Urinary bladder (tissue), 4 donors: ENCODE data around the gene KCNJ18. TPM values are rescaled to one million over a fixed set of nuclear protein-coding genes. Genes with fewer than 3 reads are reported as not detected.
"Not testable (repeated sequence)": the region's sequence is repeated elsewhere in the genome, so short reads cannot be mapped to it uniquely, and the experiment has no call there.

Source experiments
- DNase-seq: peaks from one replicate; pipeline ENCODE4 v3.0.0-alpha.2; 2015; ENCODE audit errors: extremely low spot score
- H3K27ac ChIP-seq: one replicate; pipeline ENCODE4 v1.5.1; 2013; ENCODE audit warnings: low read depth, mild to moderate bottlenecking, moderate library complexity
- H3K36me3 ChIP-seq: one replicate; pipeline ENCODE4 v1.6.1; 2013; ENCODE audit warnings: mild to moderate bottlenecking, moderate library complexity; ENCODE audit not compliant: insufficient read depth
- H3K4me1 ChIP-seq: one replicate; pipeline ENCODE4 v1.6.1; 2013; ENCODE audit warnings: mild to moderate bottlenecking, moderate library complexity; ENCODE audit not compliant: insufficient read depth
- H3K4me3 ChIP-seq: one replicate; pipeline ENCODE4 v1.5.1; 2013; ENCODE audit warnings: low read depth, low read length
- WGBS: extraction: QIAGEN DNeasy Blood & Tissue Kit; methylation state at CpG from one replicate; pipeline ENCODE4 v1.1.7; 2013; 5-methylcytosine and 5-hydroxymethylcytosine counted together
- polyA plus RNA-seq: library from polyadenylated mRNA; stranded (reverse); fragments of 200-250 nt; gene quantifications from one replicate; pipeline ENCODE4 v1.2.3, GENCODE V29; 2013
- total RNA-seq: library from RNA; depleted of rRNA; stranded (reverse); fragments of >200 nt; gene quantifications from one replicate; pipeline ENCODE4 v1.2.3, GENCODE V29; 2014
- donor health status: healthy with polysubstance abuse.
- donor health status: healthy.

KCNJ18 gene
- total and polyA plus RNA-seq, 2 donors = not detected

DNA sequence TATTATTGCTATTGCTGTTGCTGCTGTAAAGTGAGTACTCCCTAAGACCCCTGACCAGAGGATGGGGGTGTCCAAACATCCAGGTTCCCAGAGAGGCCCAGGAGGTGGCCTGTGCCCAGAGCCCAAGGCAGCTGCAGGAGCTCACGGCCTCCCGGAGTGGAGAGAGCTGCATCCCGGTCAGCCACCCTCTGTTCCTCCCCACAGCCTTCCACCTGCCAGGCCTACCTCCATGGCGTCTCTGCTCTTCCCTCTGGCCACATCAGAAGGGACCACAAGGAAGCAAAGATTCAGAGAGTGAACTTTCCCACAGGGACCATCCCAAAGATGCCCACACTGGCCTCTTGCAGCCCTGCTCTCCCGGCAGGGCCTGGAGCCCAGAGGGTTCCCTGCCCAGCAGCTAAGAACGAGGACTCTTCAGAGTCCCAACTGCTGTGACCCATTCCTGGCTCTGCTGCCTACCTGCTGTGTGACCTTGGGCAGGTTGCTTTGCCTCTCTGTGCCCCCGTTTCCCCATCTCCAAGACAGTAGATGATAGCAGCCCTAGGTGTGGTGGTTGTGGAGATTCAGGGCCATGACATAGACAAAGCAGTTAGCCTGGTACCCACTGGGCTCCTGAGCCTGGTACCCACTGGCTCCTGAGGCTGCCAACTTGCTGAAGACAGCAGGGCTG, 53.2 kb downstream of the KCNJ18 start:
- H3K4me1 ChIP-seq, DNase-seq, H3K4me3 ChIP-seq, H3K36me3 ChIP-seq, H3K27ac ChIP-seq: not testable (repeated sequence)
- 65% methylated on average over 7 of the region's 7 CpGs for WGBS

GRCh38 chr17:21746415-21746814, 54.1 kb downstream of the KCNJ18 start:
- not testable (repeated sequence) for H3K4me1 ChIP-seq, H3K27ac ChIP-seq, DNase-seq, H3K4me3 ChIP-seq, H3K36me3 ChIP-seq
- 82% methylated on average over 3 of the region's 3 CpGs for WGBS

GRCh38 chr17:21747195-21747915, 55.0 kb downstream of the KCNJ18 start:
- 81% methylated on average over 8 of the region's 8 CpGs for WGBS
- H3K27ac ChIP-seq, H3K36me3 ChIP-seq: not testable (repeated sequence)

DNA sequence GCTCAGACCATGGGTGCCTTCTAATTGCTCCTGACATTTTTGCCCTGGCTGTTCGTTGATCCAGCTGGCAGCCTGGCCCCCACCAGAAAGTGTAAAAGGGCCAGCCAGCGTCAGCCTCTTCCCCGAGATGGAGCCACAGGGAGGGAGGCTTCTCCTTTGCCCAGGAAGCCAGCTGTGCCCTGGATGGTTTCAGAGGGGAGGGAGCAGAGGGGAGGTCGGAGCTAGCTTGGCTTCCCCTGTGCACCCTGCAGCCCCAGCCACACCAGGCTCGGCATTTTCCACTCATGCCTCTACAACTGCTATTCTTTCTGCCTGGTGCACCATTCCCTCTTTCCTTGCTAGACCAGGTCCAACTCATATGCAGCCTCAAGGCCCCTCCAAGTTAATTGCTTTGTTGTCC, 56.4 kb downstream of the KCNJ18 start:
- H3K4me1 ChIP-seq, H3K27ac ChIP-seq, H3K36me3 ChIP-seq, H3K4me3 ChIP-seq, DNase-seq: not testable (repeated sequence)
- 60% methylated on average over 5 of the region's 5 CpGs for WGBS

More at GRCh38 chr17:21747195-21747915, 55.0 kb downstream of the KCNJ18 start:
- H3K4me1 ChIP-seq, DNase-seq, H3K4me3 ChIP-seq: not testable (repeated sequence)

DNA sequence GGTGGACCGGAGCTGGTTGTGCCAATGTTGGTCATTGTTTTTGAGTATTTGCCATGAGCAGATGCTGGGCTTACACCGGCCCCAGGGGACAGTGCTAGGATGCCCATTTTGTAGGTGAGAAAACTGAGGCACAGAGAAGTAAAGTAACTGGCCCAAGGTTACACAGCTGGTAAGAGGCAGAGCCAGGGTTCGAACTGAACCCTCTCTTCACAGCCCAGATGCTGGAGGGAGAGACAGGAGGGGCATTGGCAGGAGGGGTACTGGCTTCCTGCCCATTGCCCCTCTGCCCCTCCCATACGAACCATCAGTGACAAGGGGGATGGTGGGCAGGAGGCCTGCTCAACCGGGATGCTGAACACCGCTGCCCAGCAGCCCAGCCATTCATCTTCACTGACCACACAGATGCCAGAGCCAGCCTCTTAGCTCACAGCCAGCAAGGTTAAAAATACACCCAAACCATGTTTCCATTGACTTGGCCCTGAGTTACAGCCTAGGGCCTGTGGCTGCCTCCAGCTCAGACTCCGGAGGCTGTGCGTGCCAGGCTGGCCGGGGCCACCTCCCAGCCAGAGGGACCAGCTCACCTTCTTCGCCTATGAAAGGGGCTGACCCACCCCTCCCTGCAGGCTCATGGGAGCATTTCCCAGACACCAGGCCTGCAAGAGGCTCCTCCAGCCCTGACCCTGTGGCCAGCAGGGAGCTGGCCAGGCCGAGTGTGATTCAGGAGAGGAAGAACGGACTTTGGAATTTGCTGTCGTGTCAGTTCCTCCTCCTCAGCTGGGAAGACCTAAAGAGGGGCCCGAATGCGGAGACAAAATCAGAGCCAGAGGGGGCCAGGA, 57.6 kb downstream of the KCNJ18 start:
- 79% methylated on average over 15 of the region's 15 CpGs for WGBS
- H3K27ac ChIP-seq, H3K4me1 ChIP-seq, H3K36me3 ChIP-seq, DNase-seq, H3K4me3 ChIP-seq: not testable (repeated sequence)

- H3K4me1 ChIP-seq, H3K36me3 ChIP-seq, DNase-seq, H3K27ac ChIP-seq, H3K4me3 ChIP-seq: not testable (repeated sequence)
- 42% methylated on average over 2 of the region's 2 CpGs for WGBS
Observed at GRCh38 chr17:21751111-21751510, 58.8 kb downstream of the KCNJ18 start.
